Calu3 (cell line): ENCODE results near the gene TMED10. TPM values are rescaled to one million over a fixed set of nuclear protein-coding genes. Genes with fewer than 3 reads are reported as not detected.

ENCODE experiments used
- BruUV-seq: library from RNA; stranded (reverse); fragments of 400-500 nt; replicated peaks from 2 replicates; lab custom pipeline; 2021; lab: Mats Ljungman, UMichigan
- CTCF ChIA-PET: fragments of 300-600 bp; sonication (Branson Sonifier 250); formaldehyde crosslinking; loops from one replicate; lab custom pipeline; 2022; ENCODE audit warnings: antibody characterized with exemption; lab: Charles Lee
- DNase-seq: peaks from one replicate; pipeline ENCODE4 v3.0.0; 2022
- H3K27ac Mint-ChIP-seq: one replicate; pipeline ENCODE4 v1.8.0; 2022; ENCODE audit warnings: mixed read lengths; ENCODE audit not compliant: unreplicated experiment
- H3K27me3 Mint-ChIP-seq: one replicate; pipeline ENCODE4 v1.8.0; 2022; ENCODE audit warnings: mixed read lengths; ENCODE audit not compliant: unreplicated experiment
- H3K36me3 Mint-ChIP-seq: one replicate; pipeline ENCODE4 v1.8.0; 2022; ENCODE audit warnings: mild to moderate bottlenecking, moderate library complexity, mixed read lengths; ENCODE audit not compliant: insufficient read depth, unreplicated experiment
- H3K4me1 Mint-ChIP-seq: one replicate; pipeline ENCODE4 v1.8.0; 2022; ENCODE audit warnings: mild to moderate bottlenecking, low read depth, mixed read lengths; ENCODE audit not compliant: unreplicated experiment
- H3K4me3 Mint-ChIP-seq: one replicate; pipeline ENCODE4 v1.8.0; 2022; ENCODE audit warnings: mild to moderate bottlenecking, low read depth, moderate library complexity, mixed read lengths; ENCODE audit not compliant: unreplicated experiment
- H3K9me3 Mint-ChIP-seq: one replicate; pipeline ENCODE4 v1.8.0; 2022; ENCODE audit warnings: low read depth, mixed read lengths; ENCODE audit not compliant: unreplicated experiment
- CTCF ChIP-seq: fragments of 200-600 bp; IDR thresholded peaks from one replicate; pipeline ENCODE4 v1.8.0; 2022; ENCODE audit warnings: antibody characterized with exemption; ENCODE audit not compliant: unreplicated experiment
- intact Hi-C: fragments of 100-400 bp; cut with micrococcal nuclease; formaldehyde crosslinking; loops from one replicate; pipeline ENCODE4 v1.10.0; 2022; ENCODE audit not compliant: unreplicated experiment
- total RNA-seq: library from RNA; stranded (reverse); gene quantifications from 2 replicates; pipeline ENCODE4 v1.2.3, GENCODE V29; 2022

The TMED10 gene
- total RNA-seq, 1 experiment from 2014 or later, result 391 TPM

DNA sequence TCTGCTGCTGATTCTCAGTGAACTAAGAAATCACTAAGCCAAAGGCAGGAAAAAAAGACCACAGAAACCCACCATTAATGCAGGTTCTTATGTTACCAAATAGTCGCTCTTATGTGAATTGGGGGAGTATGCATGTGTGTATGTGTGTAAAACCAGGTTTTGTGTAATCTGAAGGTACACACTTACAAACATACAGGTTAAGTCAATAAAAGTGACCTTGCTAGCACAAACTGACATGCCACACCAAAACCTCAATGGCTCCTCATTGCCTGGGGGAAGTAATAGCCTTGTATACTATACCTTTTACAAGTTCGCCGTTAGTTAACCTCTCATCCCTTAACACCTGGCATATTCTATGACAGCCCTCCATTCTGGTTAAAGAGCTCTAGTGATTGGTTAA is 29.8 kb upstream of the TMED10 start:
- no peak for DNase-seq
- H3K36me3 Mint-ChIP-seq, result no peaks in the 10 kb centered on the region
- BruUV-seq, result no TSS peak
- no peaks in the 10 kb centered on the region for H3K9me3 Mint-ChIP-seq
- no peak overlapping the region for H3K27ac Mint-ChIP-seq
- peaks cover 22% of the 10 kb centered on the region for H3K4me1 Mint-ChIP-seq
- no peaks in the 10 kb centered on the region for H3K27me3 Mint-ChIP-seq
- H3K4me3 Mint-ChIP-seq, result no peak overlapping the region
- intact Hi-C loops, result no loop called here
- CTCF ChIA-PET, result no interaction called here
- TF ChIP-seq CTCF, result no peak

DNA sequence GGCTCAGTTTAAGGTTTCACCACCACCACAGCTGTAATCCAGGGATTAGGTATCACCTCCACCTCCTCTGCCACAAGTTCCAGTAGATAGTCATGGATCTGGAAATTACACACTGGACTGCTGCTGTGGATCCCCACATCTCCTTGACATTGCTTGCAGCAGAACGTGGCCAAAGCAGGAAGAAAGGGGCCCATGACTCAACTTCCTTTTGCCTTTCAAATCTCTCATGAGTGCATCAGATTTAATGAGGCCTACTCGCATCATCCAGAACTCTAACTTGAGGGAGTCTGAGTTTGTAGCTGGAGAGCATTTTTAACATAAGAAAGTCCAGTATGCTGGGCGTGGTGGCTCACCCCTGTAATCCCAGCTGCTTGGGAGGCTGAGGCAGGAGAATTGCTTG is 29.2 kb upstream of the TMED10 start:
- intact Hi-C loops, result no loop called here
- Mint-ChIP-seq H3K27me3 (no peaks in the 10 kb centered on the region), H3K4me3 (no peak overlapping the region), H3K9me3 (no peaks in the 10 kb centered on the region), H3K27ac (no peak overlapping the region), H3K36me3 (peaks cover 2% of the 10 kb centered on the region), H3K4me1 (peaks cover 28% of the 10 kb centered on the region)
- no TSS peak for BruUV-seq
- no peak for DNase-seq
- no peak for TF ChIP-seq CTCF
- CTCF ChIA-PET, result no interaction called here

DNA sequence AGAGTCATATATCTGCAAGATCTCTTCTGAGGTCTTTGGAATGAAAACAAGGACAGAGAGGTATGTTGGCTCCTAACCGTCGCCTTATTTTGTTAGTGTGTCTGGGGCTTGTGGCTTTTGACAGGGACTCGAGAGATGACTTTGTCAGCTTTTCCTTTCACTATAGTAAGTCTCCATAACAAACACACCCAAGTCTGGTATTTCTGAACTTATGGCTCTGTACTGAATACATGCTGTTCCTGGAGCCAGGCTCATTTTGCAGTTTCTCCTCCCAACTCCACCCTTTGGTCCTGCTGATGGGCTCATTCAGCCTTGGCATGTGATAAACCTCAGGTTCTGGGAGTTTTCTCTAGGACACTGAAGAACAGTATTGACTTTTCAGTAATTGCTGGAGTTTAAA is 27.7 kb upstream of the TMED10 start:
- DNase-seq, result peak; percentile 14
- intact Hi-C loops, result no loop called here

GRCh38 chr14:75202657-75203056 is 26.2 kb upstream of the TMED10 start:
- H3K27me3 Mint-ChIP-seq, result no peaks in the 10 kb centered on the region
- H3K27ac Mint-ChIP-seq, result peak overlapping the region; percentile 39
- peaks cover 12% of the 10 kb centered on the region for H3K36me3 Mint-ChIP-seq
- DNase-seq, result no peak
- no peak overlapping the region for H3K4me3 Mint-ChIP-seq
- intact Hi-C loops, result no loop called here
- BruUV-seq, result no TSS peak
- CTCF ChIA-PET, result interaction anchor here (0.6 to 1.3 kb wide), 3 partner anchors 27 to 820 kb away, joined by 3 to 4 read pairs (median 3); no protein-coding TSS in a partner anchor
- no peak for TF ChIP-seq CTCF
- no peaks in the 10 kb centered on the region for H3K9me3 Mint-ChIP-seq
- H3K4me1 Mint-ChIP-seq, result peaks cover 56% of the 10 kb centered on the region

More for the DNA sequence above, 27.7 kb upstream of the TMED10 start:
- Mint-ChIP-seq H3K9me3 (no peaks in the 10 kb centered on the region), H3K27ac (no peak overlapping the region), H3K27me3 (no peaks in the 10 kb centered on the region), H3K4me1 (peaks cover 42% of the 10 kb centered on the region), H3K36me3 (peaks cover 12% of the 10 kb centered on the region), H3K4me3 (no peak overlapping the region)
- no TSS peak for BruUV-seq
- TF ChIP-seq CTCF, result no peak
- CTCF ChIA-PET, result interaction anchor here (0.9 kb wide), 1 partner anchor 30 kb away, joined by 3 read pairs; no protein-coding TSS in a partner anchor
